ENCODE results near the gene TRAM2.

GRCh38 chr6:52533491-52533890, 43.4 kb downstream of the TRAM2 start:
- TF ChIP-seq POLR2AphosphoS5 (IDR thresholded peaks at IDR 0.05; ENCODE audit: low read length) (no peak), TCF12 (IDR thresholded peaks at IDR 0.05; ENCODE audit: low read depth, low read length) (no peak), SMC3 (IDR thresholded peaks at IDR 0.05; ENCODE audit: borderline replicate concordance, low read length) (no peak), EP300 (IDR thresholded peaks at IDR 0.05; ENCODE audit: borderline replicate concordance in 1 of 2, control insufficient read depth in 1 of 2, low read depth in 2 of 2, low read length in 2 of 2) (no peak), CEBPB (IDR thresholded peaks at IDR 0.05; ENCODE audit: borderline replicate concordance in 1 of 2, low read depth in 2 of 2, low read length in 2 of 2) (no peak), SMAD5 (IDR thresholded peaks at IDR 0.05; ENCODE audit: low read depth) (no peak), MAX (IDR thresholded peaks at IDR 0.05; ENCODE audit: low read depth, low read length) (no peak), ZNF24 (IDR thresholded peaks at IDR 0.05) (no peak), EGR1 (IDR thresholded peaks at IDR 0.05; ENCODE audit: borderline replicate concordance in 1 of 2, low read depth in 2 of 2, low read length in 2 of 2) (no peak)
- TF ChIP-seq, protein P1, sequence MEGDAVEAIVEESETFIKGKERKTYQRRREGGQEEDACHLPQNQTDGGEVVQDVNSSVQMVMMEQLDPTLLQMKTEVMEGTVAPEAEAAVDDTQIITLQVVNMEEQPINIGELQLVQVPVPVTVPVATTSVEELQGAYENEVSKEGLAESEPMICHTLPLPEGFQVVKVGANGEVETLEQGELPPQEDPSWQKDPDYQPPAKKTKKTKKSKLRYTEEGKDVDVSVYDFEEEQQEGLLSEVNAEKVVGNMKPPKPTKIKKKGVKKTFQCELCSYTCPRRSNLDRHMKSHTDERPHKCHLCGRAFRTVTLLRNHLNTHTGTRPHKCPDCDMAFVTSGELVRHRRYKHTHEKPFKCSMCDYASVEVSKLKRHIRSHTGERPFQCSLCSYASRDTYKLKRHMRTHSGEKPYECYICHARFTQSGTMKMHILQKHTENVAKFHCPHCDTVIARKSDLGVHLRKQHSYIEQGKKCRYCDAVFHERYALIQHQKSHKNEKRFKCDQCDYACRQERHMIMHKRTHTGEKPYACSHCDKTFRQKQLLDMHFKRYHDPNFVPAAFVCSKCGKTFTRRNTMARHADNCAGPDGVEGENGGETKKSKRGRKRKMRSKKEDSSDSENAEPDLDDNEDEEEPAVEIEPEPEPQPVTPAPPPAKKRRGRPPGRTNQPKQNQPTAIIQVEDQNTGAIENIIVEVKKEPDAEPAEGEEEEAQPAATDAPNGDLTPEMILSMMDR (IDR thresholded peaks at IDR 0.05 in 2 of 3, conservative IDR thresholded peaks at IDR 0.05 in 1 of 3; ENCODE audit: control insufficient read depth in 2 of 3, extremely low read depth in 1 of 3, insufficient read depth in 1 of 3, low read depth in 3 of 3, low read length in 3 of 3): no peak
- TF ChIP-seq, protein P2, sequence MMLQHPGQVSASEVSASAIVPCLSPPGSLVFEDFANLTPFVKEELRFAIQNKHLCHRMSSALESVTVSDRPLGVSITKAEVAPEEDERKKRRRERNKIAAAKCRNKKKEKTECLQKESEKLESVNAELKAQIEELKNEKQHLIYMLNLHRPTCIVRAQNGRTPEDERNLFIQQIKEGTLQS (IDR thresholded peaks at IDR 0.05; ENCODE audit: borderline replicate concordance, extremely low read depth, low read depth, low read length): no peak
- TF ChIP-seq, protein P3, sequence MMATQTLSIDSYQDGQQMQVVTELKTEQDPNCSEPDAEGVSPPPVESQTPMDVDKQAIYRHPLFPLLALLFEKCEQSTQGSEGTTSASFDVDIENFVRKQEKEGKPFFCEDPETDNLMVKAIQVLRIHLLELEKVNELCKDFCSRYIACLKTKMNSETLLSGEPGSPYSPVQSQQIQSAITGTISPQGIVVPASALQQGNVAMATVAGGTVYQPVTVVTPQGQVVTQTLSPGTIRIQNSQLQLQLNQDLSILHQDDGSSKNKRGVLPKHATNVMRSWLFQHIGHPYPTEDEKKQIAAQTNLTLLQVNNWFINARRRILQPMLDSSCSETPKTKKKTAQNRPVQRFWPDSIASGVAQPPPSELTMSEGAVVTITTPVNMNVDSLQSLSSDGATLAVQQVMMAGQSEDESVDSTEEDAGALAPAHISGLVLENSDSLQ (IDR thresholded peaks at IDR 0.05): no peak
